SK-N-SH treated with all-trans-retinoic acid at 6 μM for 48 hours (cell line): ENCODE measurements around the gene TMEM178B.

ENCODE experiments used
- ARNTL ChIP-seq: fragments of 450-650 bp; formaldehyde crosslinking; IDR thresholded peaks from 2 replicates; pipeline ENCODE4 v1.5.0; 2020; ENCODE audit warnings: low read depth, mild to moderate bottlenecking, moderate library complexity, borderline replicate concordance
- CSDC2 ChIP-seq: fragments of 250-450 bp; sonication (Bioruptor Pico); IDR thresholded peaks from 2 replicates; pipeline ENCODE4 v1.5.0; 2020; ENCODE audit warnings: mild to moderate bottlenecking, moderate library complexity
- RARB ChIP-seq: fragments of 250-450 bp; sonication (Bioruptor Pico); IDR thresholded peaks from 2 replicates; pipeline ENCODE4 v1.8.0; 2021; ENCODE audit warnings: mild to moderate bottlenecking, moderate library complexity
- TCF4 ChIP-seq: fragments of 250-450 bp; sonication (Bioruptor Pico); IDR thresholded peaks from 2 replicates; pipeline ENCODE4 v1.8.0; 2021; ENCODE audit warnings: mild to moderate bottlenecking, moderate library complexity, borderline replicate concordance
- TOX ChIP-seq: fragments of 250-450 bp; sonication (Bioruptor Pico); IDR thresholded peaks from 2 replicates; pipeline ENCODE4 v1.8.0; 2021; ENCODE audit warnings: mild to moderate bottlenecking, moderate library complexity, borderline replicate concordance
- ZC3H10 ChIP-seq: fragments of 250-450 bp; sonication (Bioruptor Pico); IDR thresholded peaks from 2 replicates; pipeline ENCODE4 v1.5.1; 2021; ENCODE audit warnings: mild to moderate bottlenecking, moderate library complexity
- ZFP3 ChIP-seq: fragments of 250-450 bp; sonication (Bioruptor Pico); IDR thresholded peaks from 2 replicates; pipeline ENCODE4 v1.5.0; 2020; ENCODE audit warnings: mild to moderate bottlenecking, moderate library complexity
- TF ChIP-seq, protein P1 (sequence below): fragments of 250-450 bp; sonication (Bioruptor Pico); IDR thresholded peaks from 2 replicates; pipeline ENCODE4 v1.5.0; 2020; ENCODE audit warnings: mild to moderate bottlenecking, moderate library complexity
- TF ChIP-seq, protein P2 (sequence below): fragments of 250-450 bp; sonication (Bioruptor Pico); IDR thresholded peaks from 2 replicates; pipeline ENCODE4 v1.8.0; 2020; ENCODE audit warnings: mild to moderate bottlenecking, moderate library complexity, borderline replicate concordance
- TF ChIP-seq, protein P3 (sequence below): fragments of 250-450 bp; sonication (Bioruptor Pico); IDR thresholded peaks from 2 replicates; pipeline ENCODE4 v1.5.1; 2020; ENCODE audit warnings: low read depth, mild to moderate bottlenecking, moderate library complexity
- TF ChIP-seq, protein P4 (sequence below): fragments of 250-450 bp; sonication (Bioruptor Pico); IDR thresholded peaks from 2 replicates; pipeline ENCODE4 v1.8.0; 2021; ENCODE audit warnings: low read depth, mild to moderate bottlenecking, moderate library complexity, borderline replicate concordance

DNA sequence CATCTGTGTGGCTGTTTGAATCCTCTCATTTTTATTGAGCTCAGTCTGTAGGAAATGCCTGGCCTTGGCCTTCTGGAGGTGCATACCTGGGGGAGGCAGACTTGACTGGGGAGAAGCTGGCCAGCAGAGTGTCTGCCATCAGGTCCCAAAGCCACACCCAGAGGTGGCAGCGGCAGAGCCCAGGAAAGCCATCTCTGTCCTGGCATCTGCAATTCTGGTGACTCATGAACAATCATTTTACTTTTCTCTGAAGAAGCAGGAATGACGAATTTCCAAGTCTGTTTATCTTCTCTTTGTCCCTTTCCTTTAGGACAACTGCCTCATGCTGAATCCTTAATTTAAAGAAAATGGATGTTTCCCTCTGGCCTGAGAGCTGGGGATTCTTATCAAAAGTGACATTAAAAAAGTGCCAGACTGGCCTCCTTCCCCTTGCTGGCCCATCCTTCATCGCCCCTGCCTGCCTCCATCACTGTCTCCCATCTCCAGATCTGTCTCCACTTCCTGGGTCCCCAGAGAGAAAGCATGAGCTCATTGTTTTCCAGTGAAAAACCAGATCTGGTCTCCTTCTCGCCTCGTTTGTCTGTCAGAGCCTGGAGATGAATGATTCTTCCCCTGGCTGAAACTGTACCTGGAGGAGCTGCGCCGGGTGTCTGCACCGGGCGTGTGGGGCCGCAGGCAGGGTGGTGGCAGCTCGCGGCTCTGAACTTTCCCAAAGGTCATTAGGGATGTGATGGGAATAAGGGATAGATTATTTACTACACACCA is 124.5 kb downstream of the TMEM178B start:
- TF ChIP-seq, protein P1, sequence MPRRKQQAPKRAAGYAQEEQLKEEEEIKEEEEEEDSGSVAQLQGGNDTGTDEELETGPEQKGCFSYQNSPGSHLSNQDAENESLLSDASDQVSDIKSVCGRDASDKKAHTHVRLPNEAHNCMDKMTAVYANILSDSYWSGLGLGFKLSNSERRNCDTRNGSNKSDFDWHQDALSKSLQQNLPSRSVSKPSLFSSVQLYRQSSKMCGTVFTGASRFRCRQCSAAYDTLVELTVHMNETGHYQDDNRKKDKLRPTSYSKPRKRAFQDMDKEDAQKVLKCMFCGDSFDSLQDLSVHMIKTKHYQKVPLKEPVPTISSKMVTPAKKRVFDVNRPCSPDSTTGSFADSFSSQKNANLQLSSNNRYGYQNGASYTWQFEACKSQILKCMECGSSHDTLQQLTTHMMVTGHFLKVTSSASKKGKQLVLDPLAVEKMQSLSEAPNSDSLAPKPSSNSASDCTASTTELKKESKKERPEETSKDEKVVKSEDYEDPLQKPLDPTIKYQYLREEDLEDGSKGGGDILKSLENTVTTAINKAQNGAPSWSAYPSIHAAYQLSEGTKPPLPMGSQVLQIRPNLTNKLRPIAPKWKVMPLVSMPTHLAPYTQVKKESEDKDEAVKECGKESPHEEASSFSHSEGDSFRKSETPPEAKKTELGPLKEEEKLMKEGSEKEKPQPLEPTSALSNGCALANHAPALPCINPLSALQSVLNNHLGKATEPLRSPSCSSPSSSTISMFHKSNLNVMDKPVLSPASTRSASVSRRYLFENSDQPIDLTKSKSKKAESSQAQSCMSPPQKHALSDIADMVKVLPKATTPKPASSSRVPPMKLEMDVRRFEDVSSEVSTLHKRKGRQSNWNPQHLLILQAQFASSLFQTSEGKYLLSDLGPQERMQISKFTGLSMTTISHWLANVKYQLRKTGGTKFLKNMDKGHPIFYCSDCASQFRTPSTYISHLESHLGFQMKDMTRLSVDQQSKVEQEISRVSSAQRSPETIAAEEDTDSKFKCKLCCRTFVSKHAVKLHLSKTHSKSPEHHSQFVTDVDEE (CRISPR knock-in tag): no peak
- TF ChIP-seq RARB (CRISPR knock-in tag) (no peak), TOX (CRISPR knock-in tag) (no peak), ZFP3 (CRISPR knock-in tag) (no peak), CSDC2 (CRISPR knock-in tag) (no peak), TCF4 (CRISPR knock-in tag) (no peak), ZC3H10 (no peak), ARNTL (CRISPR knock-in tag) (no peak)
- TF ChIP-seq, protein P2, sequence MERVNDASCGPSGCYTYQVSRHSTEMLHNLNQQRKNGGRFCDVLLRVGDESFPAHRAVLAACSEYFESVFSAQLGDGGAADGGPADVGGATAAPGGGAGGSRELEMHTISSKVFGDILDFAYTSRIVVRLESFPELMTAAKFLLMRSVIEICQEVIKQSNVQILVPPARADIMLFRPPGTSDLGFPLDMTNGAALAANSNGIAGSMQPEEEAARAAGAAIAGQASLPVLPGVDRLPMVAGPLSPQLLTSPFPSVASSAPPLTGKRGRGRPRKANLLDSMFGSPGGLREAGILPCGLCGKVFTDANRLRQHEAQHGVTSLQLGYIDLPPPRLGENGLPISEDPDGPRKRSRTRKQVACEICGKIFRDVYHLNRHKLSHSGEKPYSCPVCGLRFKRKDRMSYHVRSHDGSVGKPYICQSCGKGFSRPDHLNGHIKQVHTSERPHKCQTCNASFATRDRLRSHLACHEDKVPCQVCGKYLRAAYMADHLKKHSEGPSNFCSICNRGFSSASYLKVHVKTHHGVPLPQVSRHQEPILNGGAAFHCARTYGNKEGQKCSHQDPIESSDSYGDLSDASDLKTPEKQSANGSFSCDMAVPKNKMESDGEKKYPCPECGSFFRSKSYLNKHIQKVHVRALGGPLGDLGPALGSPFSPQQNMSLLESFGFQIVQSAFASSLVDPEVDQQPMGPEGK (CRISPR knock-in tag): no peak
- TF ChIP-seq, protein P3, sequence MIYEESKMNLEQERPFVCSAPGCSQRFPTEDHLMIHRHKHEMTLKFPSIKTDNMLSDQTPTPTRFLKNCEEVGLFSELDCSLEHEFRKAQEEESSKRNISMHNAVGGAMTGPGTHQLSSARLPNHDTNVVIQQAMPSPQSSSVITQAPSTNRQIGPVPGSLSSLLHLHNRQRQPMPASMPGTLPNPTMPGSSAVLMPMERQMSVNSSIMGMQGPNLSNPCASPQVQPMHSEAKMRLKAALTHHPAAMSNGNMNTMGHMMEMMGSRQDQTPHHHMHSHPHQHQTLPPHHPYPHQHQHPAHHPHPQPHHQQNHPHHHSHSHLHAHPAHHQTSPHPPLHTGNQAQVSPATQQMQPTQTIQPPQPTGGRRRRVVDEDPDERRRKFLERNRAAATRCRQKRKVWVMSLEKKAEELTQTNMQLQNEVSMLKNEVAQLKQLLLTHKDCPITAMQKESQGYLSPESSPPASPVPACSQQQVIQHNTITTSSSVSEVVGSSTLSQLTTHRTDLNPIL: no peak
- TF ChIP-seq, protein P4, sequence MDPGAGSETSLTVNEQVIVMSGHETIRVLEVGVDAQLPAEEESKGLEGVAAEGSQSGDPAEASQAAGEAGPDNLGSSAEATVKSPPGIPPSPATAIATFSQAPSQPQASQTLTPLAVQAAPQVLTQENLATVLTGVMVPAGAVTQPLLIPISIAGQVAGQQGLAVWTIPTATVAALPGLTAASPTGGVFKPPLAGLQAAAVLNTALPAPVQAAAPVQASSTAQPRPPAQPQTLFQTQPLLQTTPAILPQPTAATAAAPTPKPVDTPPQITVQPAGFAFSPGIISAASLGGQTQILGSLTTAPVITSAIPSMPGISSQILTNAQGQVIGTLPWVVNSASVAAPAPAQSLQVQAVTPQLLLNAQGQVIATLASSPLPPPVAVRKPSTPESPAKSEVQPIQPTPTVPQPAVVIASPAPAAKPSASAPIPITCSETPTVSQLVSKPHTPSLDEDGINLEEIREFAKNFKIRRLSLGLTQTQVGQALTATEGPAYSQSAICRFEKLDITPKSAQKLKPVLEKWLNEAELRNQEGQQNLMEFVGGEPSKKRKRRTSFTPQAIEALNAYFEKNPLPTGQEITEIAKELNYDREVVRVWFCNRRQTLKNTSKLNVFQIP: no peak
